ENCODE measurements around the gene SPACDR. TPM values are rescaled to one million over a fixed set of nuclear protein-coding genes. Genes with fewer than 3 reads are reported as not detected.

The SPACDR gene
- total and polyA plus RNA-seq, 9 of the 15 experiments (the other 6 are each of a cell fraction or from before 2014, with no cell fraction given): 0.07 to 0.55 (median 0.14) TPM; not detected in 1

DNA sequence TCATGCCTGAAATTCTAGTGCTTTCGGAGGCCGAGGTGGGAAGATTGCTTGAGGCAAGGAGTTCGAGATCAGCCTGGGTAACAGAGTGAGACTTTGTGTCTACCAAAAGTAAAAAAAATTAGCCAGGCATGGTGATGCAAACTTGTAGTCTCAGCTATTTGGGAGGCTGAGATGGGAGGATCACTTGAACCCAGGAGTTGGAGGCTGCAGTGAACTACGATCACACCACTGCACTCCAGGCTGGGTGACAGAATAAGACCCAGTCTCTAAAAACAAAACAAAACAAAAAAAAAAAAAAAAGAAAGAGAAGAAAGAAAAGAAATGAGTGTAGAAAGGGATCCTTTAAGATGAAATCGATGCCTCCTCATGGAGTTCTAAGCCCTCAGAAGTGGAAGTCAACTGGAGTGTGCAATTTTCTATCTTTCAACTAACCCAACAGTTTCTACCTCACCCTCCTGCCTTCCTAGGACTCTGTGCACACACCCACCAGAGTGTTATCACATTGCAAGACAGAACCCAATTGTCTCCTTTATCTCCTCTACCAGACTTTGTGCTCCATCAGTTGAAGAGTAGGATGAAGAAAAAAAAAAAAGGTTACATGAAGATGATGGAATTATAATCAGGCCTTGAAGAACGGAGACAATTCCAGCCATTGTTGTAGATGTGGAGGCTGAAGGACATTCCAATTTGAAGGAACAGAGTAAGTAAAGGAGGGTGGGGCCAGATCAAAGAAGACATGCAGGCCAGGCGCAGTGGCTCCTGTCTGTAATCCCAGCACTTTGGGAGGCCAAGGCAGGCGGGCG, 46.6 kb upstream of the SPACDR start (continued):
- TF ChIP-seq, protein P1, sequence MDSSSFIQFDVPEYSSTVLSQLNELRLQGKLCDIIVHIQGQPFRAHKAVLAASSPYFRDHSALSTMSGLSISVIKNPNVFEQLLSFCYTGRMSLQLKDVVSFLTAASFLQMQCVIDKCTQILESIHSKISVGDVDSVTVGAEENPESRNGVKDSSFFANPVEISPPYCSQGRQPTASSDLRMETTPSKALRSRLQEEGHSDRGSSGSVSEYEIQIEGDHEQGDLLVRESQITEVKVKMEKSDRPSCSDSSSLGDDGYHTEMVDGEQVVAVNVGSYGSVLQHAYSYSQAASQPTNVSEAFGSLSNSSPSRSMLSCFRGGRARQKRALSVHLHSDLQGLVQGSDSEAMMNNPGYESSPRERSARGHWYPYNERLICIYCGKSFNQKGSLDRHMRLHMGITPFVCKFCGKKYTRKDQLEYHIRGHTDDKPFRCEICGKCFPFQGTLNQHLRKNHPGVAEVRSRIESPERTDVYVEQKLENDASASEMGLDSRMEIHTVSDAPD (CRISPR knock-in tag; IDR thresholded peaks at IDR 0.05): no peak
- TF ChIP-seq ZBED1 (IDR thresholded peaks at IDR 0.05) (no peak), NFIX (CRISPR knock-in tag; IDR thresholded peaks at IDR 0.05; ENCODE audit: low read depth) (no peak), CBFA2T3 (IDR thresholded peaks at IDR 0.05) (peak; percentile 98), BRD4 (IDR thresholded peaks at IDR 0.05) (no peak), ZNF707 (CRISPR knock-in tag; conservative IDR thresholded peaks at IDR 0.05) (no peak), ERF (CRISPR knock-in tag; IDR thresholded peaks at IDR 0.05) (no peak)
- TF ChIP-seq, protein P2, sequence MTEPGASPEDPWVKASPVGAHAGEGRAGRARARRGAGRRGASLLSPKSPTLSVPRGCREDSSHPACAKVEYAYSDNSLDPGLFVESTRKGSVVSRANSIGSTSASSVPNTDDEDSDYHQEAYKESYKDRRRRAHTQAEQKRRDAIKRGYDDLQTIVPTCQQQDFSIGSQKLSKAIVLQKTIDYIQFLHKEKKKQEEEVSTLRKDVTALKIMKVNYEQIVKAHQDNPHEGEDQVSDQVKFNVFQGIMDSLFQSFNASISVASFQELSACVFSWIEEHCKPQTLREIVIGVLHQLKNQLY (CRISPR knock-in tag; conservative IDR thresholded peaks at IDR 0.05): no peak
- TF ChIP-seq, protein P3, sequence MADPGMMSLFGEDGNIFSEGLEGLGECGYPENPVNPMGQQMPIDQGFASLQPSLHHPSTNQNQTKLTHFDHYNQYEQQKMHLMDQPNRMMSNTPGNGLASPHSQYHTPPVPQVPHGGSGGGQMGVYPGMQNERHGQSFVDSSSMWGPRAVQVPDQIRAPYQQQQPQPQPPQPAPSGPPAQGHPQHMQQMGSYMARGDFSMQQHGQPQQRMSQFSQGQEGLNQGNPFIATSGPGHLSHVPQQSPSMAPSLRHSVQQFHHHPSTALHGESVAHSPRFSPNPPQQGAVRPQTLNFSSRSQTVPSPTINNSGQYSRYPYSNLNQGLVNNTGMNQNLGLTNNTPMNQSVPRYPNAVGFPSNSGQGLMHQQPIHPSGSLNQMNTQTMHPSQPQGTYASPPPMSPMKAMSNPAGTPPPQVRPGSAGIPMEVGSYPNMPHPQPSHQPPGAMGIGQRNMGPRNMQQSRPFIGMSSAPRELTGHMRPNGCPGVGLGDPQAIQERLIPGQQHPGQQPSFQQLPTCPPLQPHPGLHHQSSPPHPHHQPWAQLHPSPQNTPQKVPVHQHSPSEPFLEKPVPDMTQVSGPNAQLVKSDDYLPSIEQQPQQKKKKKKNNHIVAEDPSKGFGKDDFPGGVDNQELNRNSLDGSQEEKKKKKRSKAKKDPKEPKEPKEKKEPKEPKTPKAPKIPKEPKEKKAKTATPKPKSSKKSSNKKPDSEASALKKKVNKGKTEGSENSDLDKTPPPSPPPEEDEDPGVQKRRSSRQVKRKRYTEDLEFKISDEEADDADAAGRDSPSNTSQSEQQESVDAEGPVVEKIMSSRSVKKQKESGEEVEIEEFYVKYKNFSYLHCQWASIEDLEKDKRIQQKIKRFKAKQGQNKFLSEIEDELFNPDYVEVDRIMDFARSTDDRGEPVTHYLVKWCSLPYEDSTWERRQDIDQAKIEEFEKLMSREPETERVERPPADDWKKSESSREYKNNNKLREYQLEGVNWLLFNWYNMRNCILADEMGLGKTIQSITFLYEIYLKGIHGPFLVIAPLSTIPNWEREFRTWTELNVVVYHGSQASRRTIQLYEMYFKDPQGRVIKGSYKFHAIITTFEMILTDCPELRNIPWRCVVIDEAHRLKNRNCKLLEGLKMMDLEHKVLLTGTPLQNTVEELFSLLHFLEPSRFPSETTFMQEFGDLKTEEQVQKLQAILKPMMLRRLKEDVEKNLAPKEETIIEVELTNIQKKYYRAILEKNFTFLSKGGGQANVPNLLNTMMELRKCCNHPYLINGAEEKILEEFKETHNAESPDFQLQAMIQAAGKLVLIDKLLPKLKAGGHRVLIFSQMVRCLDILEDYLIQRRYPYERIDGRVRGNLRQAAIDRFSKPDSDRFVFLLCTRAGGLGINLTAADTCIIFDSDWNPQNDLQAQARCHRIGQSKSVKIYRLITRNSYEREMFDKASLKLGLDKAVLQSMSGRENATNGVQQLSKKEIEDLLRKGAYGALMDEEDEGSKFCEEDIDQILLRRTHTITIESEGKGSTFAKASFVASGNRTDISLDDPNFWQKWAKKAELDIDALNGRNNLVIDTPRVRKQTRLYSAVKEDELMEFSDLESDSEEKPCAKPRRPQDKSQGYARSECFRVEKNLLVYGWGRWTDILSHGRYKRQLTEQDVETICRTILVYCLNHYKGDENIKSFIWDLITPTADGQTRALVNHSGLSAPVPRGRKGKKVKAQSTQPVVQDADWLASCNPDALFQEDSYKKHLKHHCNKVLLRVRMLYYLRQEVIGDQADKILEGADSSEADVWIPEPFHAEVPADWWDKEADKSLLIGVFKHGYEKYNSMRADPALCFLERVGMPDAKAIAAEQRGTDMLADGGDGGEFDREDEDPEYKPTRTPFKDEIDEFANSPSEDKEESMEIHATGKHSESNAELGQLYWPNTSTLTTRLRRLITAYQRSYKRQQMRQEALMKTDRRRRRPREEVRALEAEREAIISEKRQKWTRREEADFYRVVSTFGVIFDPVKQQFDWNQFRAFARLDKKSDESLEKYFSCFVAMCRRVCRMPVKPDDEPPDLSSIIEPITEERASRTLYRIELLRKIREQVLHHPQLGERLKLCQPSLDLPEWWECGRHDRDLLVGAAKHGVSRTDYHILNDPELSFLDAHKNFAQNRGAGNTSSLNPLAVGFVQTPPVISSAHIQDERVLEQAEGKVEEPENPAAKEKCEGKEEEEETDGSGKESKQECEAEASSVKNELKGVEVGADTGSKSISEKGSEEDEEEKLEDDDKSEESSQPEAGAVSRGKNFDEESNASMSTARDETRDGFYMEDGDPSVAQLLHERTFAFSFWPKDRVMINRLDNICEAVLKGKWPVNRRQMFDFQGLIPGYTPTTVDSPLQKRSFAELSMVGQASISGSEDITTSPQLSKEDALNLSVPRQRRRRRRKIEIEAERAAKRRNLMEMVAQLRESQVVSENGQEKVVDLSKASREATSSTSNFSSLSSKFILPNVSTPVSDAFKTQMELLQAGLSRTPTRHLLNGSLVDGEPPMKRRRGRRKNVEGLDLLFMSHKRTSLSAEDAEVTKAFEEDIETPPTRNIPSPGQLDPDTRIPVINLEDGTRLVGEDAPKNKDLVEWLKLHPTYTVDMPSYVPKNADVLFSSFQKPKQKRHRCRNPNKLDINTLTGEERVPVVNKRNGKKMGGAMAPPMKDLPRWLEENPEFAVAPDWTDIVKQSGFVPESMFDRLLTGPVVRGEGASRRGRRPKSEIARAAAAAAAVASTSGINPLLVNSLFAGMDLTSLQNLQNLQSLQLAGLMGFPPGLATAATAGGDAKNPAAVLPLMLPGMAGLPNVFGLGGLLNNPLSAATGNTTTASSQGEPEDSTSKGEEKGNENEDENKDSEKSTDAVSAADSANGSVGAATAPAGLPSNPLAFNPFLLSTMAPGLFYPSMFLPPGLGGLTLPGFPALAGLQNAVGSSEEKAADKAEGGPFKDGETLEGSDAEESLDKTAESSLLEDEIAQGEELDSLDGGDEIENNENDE (IDR thresholded peaks at IDR 0.05; ENCODE audit: low read depth, low read length): no peak
- TF ChIP-seq, protein P4, sequence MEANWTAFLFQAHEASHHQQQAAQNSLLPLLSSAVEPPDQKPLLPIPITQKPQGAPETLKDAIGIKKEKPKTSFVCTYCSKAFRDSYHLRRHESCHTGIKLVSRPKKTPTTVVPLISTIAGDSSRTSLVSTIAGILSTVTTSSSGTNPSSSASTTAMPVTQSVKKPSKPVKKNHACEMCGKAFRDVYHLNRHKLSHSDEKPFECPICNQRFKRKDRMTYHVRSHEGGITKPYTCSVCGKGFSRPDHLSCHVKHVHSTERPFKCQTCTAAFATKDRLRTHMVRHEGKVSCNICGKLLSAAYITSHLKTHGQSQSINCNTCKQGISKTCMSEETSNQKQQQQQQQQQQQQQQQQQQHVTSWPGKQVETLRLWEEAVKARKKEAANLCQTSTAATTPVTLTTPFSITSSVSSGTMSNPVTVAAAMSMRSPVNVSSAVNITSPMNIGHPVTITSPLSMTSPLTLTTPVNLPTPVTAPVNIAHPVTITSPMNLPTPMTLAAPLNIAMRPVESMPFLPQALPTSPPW (CRISPR knock-in tag; IDR thresholded peaks at IDR 0.05): peak; percentile 56

Measured in K562 (cell line).